ENCODE results near the gene FGFR2. TPM values are rescaled to one million over a fixed set of nuclear protein-coding genes. Genes with fewer than 3 reads are reported as not detected.

Gene FGFR2
- polyA plus RNA-seq, 1 of the 3 experiments (the other 2 are of a cell fraction), result 0.02 TPM

- peaks cover 0 to 6% of the 10 kb centered on the region in 2 experiments; a peak in 1 of 4 replicates for H3K4me1 ChIP-seq (ENCODE audit: control insufficient read depth in 1 of 2, insufficient read depth in 2 of 2, low read depth in 1 of 2, low read length in 1 of 2)
- no peak overlapping the region for H3K4me2 ChIP-seq
- no peaks in the 10 kb centered on the region for H3F3A ChIP-seq (replicated peaks; ENCODE audit: insufficient read depth)
- H3K9ac ChIP-seq, result no peak overlapping the region
- no peaks in the 10 kb centered on the region for H3K9me3 ChIP-seq
- no peak overlapping the region for H3K27ac ChIP-seq (ENCODE audit: low read depth in 2 of 2, low read length in 1 of 2)
- no peaks in the 10 kb centered on the region for H4K20me1 ChIP-seq (ENCODE audit: insufficient read depth)
- no peak overlapping the region for H3K4me3 ChIP-seq (ENCODE audit: low read depth in 2 of 2, low read length in 1 of 2)
- 14% methylated on average over 5 of the region's 5 CpGs for WGBS (ENCODE audit: low lambda C conversion rate)
- H2AFZ ChIP-seq (ENCODE audit: low read depth), result no peak overlapping the region
- H3K27me3 ChIP-seq (ENCODE audit: insufficient read depth), result no peaks in the 10 kb centered on the region
- ChIA-PET CTCF (no interaction called here), POLR2A (no interaction called here)
- no peak for TF ChIP-seq FOXJ3 (CRISPR knock-in tag; IDR thresholded peaks at IDR 0.05)
- TF ChIP-seq TEAD4 (IDR thresholded peaks at IDR 0.05; ENCODE audit: borderline replicate concordance, insufficient read depth), result no peak
- no peak for TF ChIP-seq PBX3 (IDR thresholded peaks at IDR 0.05)
- TF ChIP-seq NRF1 (IDR thresholded peaks at IDR 0.05; ENCODE audit: low read depth, low read length), result no peak
- no peak for TF ChIP-seq EP300 (IDR thresholded peaks at IDR 0.05; ENCODE audit: borderline replicate concordance in 1 of 2, low read depth in 1 of 2, low read length in 1 of 2)
- TF ChIP-seq ZBTB33 (IDR thresholded peaks at IDR 0.05; ENCODE audit: borderline replicate concordance, low read depth), result no peak
- TF ChIP-seq, protein P1, sequence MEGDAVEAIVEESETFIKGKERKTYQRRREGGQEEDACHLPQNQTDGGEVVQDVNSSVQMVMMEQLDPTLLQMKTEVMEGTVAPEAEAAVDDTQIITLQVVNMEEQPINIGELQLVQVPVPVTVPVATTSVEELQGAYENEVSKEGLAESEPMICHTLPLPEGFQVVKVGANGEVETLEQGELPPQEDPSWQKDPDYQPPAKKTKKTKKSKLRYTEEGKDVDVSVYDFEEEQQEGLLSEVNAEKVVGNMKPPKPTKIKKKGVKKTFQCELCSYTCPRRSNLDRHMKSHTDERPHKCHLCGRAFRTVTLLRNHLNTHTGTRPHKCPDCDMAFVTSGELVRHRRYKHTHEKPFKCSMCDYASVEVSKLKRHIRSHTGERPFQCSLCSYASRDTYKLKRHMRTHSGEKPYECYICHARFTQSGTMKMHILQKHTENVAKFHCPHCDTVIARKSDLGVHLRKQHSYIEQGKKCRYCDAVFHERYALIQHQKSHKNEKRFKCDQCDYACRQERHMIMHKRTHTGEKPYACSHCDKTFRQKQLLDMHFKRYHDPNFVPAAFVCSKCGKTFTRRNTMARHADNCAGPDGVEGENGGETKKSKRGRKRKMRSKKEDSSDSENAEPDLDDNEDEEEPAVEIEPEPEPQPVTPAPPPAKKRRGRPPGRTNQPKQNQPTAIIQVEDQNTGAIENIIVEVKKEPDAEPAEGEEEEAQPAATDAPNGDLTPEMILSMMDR (IDR thresholded peaks at IDR 0.05), result no peak
- TF ChIP-seq CHD2 (IDR thresholded peaks at IDR 0.05; ENCODE audit: low read length, partially characterized antibody), result no peak
- TF ChIP-seq GATA2 (CRISPR knock-in tag; IDR thresholded peaks at IDR 0.05), result no peak
- no peak for TF ChIP-seq EZH2phosphoT487 (IDR thresholded peaks at IDR 0.05; ENCODE audit: borderline replicate concordance, low read depth)
- TF ChIP-seq USF2 (IDR thresholded peaks at IDR 0.05; ENCODE audit: borderline replicate concordance, low read depth, low read length), result no peak
- no peak for TF ChIP-seq YY1 (IDR thresholded peaks at IDR 0.05; ENCODE audit: low read depth)
- TF ChIP-seq, protein P2, sequence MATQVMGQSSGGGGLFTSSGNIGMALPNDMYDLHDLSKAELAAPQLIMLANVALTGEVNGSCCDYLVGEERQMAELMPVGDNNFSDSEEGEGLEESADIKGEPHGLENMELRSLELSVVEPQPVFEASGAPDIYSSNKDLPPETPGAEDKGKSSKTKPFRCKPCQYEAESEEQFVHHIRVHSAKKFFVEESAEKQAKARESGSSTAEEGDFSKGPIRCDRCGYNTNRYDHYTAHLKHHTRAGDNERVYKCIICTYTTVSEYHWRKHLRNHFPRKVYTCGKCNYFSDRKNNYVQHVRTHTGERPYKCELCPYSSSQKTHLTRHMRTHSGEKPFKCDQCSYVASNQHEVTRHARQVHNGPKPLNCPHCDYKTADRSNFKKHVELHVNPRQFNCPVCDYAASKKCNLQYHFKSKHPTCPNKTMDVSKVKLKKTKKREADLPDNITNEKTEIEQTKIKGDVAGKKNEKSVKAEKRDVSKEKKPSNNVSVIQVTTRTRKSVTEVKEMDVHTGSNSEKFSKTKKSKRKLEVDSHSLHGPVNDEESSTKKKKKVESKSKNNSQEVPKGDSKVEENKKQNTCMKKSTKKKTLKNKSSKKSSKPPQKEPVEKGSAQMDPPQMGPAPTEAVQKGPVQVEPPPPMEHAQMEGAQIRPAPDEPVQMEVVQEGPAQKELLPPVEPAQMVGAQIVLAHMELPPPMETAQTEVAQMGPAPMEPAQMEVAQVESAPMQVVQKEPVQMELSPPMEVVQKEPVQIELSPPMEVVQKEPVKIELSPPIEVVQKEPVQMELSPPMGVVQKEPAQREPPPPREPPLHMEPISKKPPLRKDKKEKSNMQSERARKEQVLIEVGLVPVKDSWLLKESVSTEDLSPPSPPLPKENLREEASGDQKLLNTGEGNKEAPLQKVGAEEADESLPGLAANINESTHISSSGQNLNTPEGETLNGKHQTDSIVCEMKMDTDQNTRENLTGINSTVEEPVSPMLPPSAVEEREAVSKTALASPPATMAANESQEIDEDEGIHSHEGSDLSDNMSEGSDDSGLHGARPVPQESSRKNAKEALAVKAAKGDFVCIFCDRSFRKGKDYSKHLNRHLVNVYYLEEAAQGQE (IDR thresholded peaks at IDR 0.05; ENCODE audit: low read depth, low read length), result no peak
- H3K36me3 ChIP-seq (replicated peaks in 1 of 2; ENCODE audit: control insufficient read depth in 1 of 2, insufficient read depth in 2 of 2, low read length in 1 of 2), result no peaks in the 10 kb centered on the region
- DNase-seq, result no peak
- no peaks in the 10 kb centered on the region for H3K9me2 ChIP-seq
- no peaks in the 10 kb centered on the region for H3K79me2 ChIP-seq (ENCODE audit: insufficient read depth)
Measured at GRCh38 chr10:121436281-121436629, 162.0 kb downstream of the FGFR2 start.

All from SK-N-SH (cell line).